A673 (cell line): Measurements from ENCODE around the gene CHMP1A. TPM values are rescaled to one million over a fixed set of nuclear protein-coding genes. Genes with fewer than 3 reads are reported as not detected.

ENCODE experiments used
- BruUV-seq: library from RNA; stranded (reverse); fragments of 400-500 nt; replicated peaks from 2 replicates; lab custom pipeline; 2021; lab: Mats Ljungman, UMichigan
- CTCF ChIA-PET: fragments of 300-600 bp; sonication (Branson Sonifier 250); formaldehyde crosslinking; loops from one replicate; lab custom pipeline; 2022; ENCODE audit warnings: antibody characterized with exemption; lab: Charles Lee
- POLR2A ChIA-PET: fragments of 300-600 bp; sonication (Branson Sonifier 250); formaldehyde crosslinking; loops from one replicate; lab custom pipeline; 2022; ENCODE audit warnings: antibody characterized with exemption; ENCODE audit not compliant: low non-redundant PET; lab: Charles Lee
- DNase-seq: peaks from one replicate; pipeline ENCODE4 v3.0.0-alpha.2; 2015; ENCODE audit warnings: low spot score
- H3K27ac ChIP-seq: fragments of 200-600 bp; sonication (generic); 2 replicates; pipeline ENCODE4 v1.5.1; 2016; ENCODE audit warnings: mixed run types, low read depth, mild to moderate bottlenecking, mixed read lengths, antibody characterized with exemption, low read length; ENCODE audit not compliant: poor library complexity, severe bottlenecking
- H3K27me3 ChIP-seq: fragments of 200-600 bp; sonication (generic); replicated peaks from 2 replicates; pipeline ENCODE4 v1.6.1; 2017; ENCODE audit warnings: mixed run types, low read depth, mild to moderate bottlenecking, mixed read lengths, antibody characterized with exemption, low read length; ENCODE audit not compliant: insufficient read depth, poor library complexity
- H3K36me3 ChIP-seq: fragments of 200-600 bp; sonication (generic); 2 replicates; pipeline ENCODE4 v1.6.1; 2016; ENCODE audit warnings: mixed run types, mild to moderate bottlenecking, mixed read lengths, antibody characterized with exemption, low read length; ENCODE audit not compliant: insufficient read depth, poor library complexity, severe bottlenecking
- H3K4me1 ChIP-seq: fragments of 200-600 bp; sonication (generic); 2 replicates; pipeline ENCODE4 v1.6.1; 2017; ENCODE audit warnings: mixed run types, mild to moderate bottlenecking, mixed read lengths, antibody characterized with exemption, low read length; ENCODE audit not compliant: insufficient read depth, poor library complexity, severe bottlenecking
- H3K4me3 ChIP-seq: fragments of 200-600 bp; sonication (generic); 2 replicates; pipeline ENCODE4 v1.5.1; 2016; ENCODE audit warnings: low read depth, mixed run types, mild to moderate bottlenecking, mixed read lengths, low read length; ENCODE audit not compliant: poor library complexity, severe bottlenecking
- H3K9me3 ChIP-seq: fragments of 200-600 bp; sonication (generic); 2 replicates; pipeline ENCODE4 v1.6.1; 2016; ENCODE audit warnings: mixed run types, low read depth, mild to moderate bottlenecking, mixed read lengths, antibody characterized with exemption, low read length; ENCODE audit not compliant: poor library complexity, severe bottlenecking
- CTCF ChIP-seq: fragments of 300-800, 200-600 bp; sonication (generic); conservative IDR thresholded peaks from 2 replicates; pipeline ENCODE4 v1.5.1; 2017; ENCODE audit warnings: low read depth, mild to moderate bottlenecking, antibody characterized with exemption, low read length, moderate library complexity, mixed read lengths
- EZH2 ChIP-seq: fragments of 200-600 bp; sonication (generic); IDR thresholded peaks from 2 replicates; pipeline ENCODE4 v1.6.1; 2017; ENCODE audit warnings: borderline replicate concordance, low read depth, mild to moderate bottlenecking, mixed read lengths, antibody characterized with exemption, low read length; ENCODE audit not compliant: poor library complexity, severe bottlenecking
- intact Hi-C: fragments of 100-400 bp; cut with micrococcal nuclease; formaldehyde crosslinking; loops from one replicate; pipeline ENCODE4 v1.10.0; 2022; ENCODE audit not compliant: unreplicated experiment
- total RNA-seq: library from RNA; stranded (reverse); gene quantifications from 2 replicates; pipeline ENCODE4 v1.2.3, GENCODE V29; 2021

CHMP1A gene
- total RNA-seq, 1 experiment from 2014 or later: 110 TPM

GRCh38 chr16:89697161-89697615 is 39.7 kb upstream of the CHMP1A start:
- Histone ChIP-seq H3K4me3 (no peak overlapping the region), H3K36me3 (peaks cover 47% of the 10 kb centered on the region), H3K27ac (no peak overlapping the region), H3K4me1 (peaks cover 10% of the 10 kb centered on the region), H3K27me3 (no peaks in the 10 kb centered on the region), H3K9me3 (no peaks in the 10 kb centered on the region)
- no TSS peak for BruUV-seq
- DNase-seq: no peak
- TF ChIP-seq EZH2 (no peak), CTCF (no peak)
- intact Hi-C loops: no loop called here
- ChIA-PET POLR2A (no interaction called here), CTCF (no interaction called here)

- peaks cover 10% of the 10 kb centered on the region for H3K4me1 ChIP-seq
- H3K36me3 ChIP-seq: peaks cover 52% of the 10 kb centered on the region
- H3K27ac ChIP-seq: no peak overlapping the region
- H3K27me3 ChIP-seq: no peaks in the 10 kb centered on the region
- ChIA-PET CTCF (no interaction called here), POLR2A (no interaction called here)
- no peaks in the 10 kb centered on the region for H3K9me3 ChIP-seq
- TF ChIP-seq EZH2 (no peak), CTCF (no peak)
- no TSS peak for BruUV-seq
- H3K4me3 ChIP-seq: no peak overlapping the region
- DNase-seq: no peak
- intact Hi-C loops: no loop called here
These were observed 39.2 kb upstream of the CHMP1A start for GRCh38 chr16:89696670-89697128.

GRCh38 chr16:89695875-89696669 is 38.6 kb upstream of the CHMP1A start:
- Histone ChIP-seq H3K4me3 (no peak overlapping the region), H3K36me3 (peaks cover 58% of the 10 kb centered on the region), H3K27me3 (no peaks in the 10 kb centered on the region), H3K4me1 (peaks cover 10% of the 10 kb centered on the region), H3K9me3 (no peaks in the 10 kb centered on the region), H3K27ac (no peak overlapping the region)
- DNase-seq: no peak
- intact Hi-C loops: no loop called here
- BruUV-seq: TSS peak; percentile 37
- TF ChIP-seq CTCF: no peak
- no peak for TF ChIP-seq EZH2
- ChIA-PET CTCF (no interaction called here), POLR2A (no interaction called here)
